K562 (cell line): ENCODE data around the gene ARHGAP9. TPM values are rescaled to one million over a fixed set of nuclear protein-coding genes. Genes with fewer than 3 reads are reported as not detected.
A peak's percentile ranks its signal among the peaks of the same experiment; 100 is the strongest.

Source experiments
- ATAC-seq: fragments of 200-7000 bp; cut with Tn5 transposase; 3 replicates; pipeline ENCODE4 v1.9.1; 2020; ENCODE audit warnings: moderate library complexity
- BruUV-seq: library from RNA; stranded (reverse); fragments of 400-500 nt; replicated peaks from 2 replicates; lab custom pipeline; 2021; lab: Mats Ljungman, UMichigan
- CTCF ChIA-PET: fragments of 300-600 bp; formaldehyde crosslinking; extraction: SDS; loops from one replicate; lab custom pipeline; 2021; ENCODE audit warnings: low intra/inter-chr PET ratio; lab: Yijun Ruan, JAX
- POLR2A ChIA-PET: fragments of 300-600, 350-650 bp; sonication (Branson Sonifier 250); formaldehyde crosslinking; extraction: SDS; loops from one replicate; lab custom pipeline; 2021; ENCODE audit warnings: antibody characterized with exemption, inconsistent platforms; lab: Yijun Ruan, JAX
- DNase-seq, 4 experiments: peaks; one replicate each; pipeline versions ENCODE4 v3.0.0 to v3.0.0-alpha.2; 2011 to 2018; ENCODE audit warnings: low spot score in 3 of 4, mixed read lengths in 3 of 4; ENCODE audit errors: extremely low read depth in 1 of 4
- FAIRE-seq: peaks from 2 replicates; lab custom pipeline; 2011; peaks lifted over from hg19 to GRCh38; lab: Jason Lieb, UNC
- H2AFZ ChIP-seq: 2 replicates; pipeline ENCODE4 v1.6.0; 2011; ENCODE audit warnings: low read depth, low read length, control low read depth, inconsistent platforms
- H3K27ac ChIP-seq: fragments of 200-600 bp; 3 replicates; pipeline ENCODE4 v1.8.0; 2011; ENCODE audit warnings: low read depth, mild to moderate bottlenecking, control low read depth, inconsistent platforms, low read length, moderate library complexity, mixed read lengths; ENCODE audit errors: extremely low read depth
- H3K27me3 ChIP-seq, 2 experiments: fragments of 300-600 bp in 1 of 2; 2 replicates in 1 of 2; 3 replicates in 1 of 2; pipeline versions ENCODE4 v1.6.0 to v1.8.0; 2011; ENCODE audit warnings: inconsistent platforms in 2 of 2, low read length in 2 of 2, mild to moderate bottlenecking in 1 of 2, mixed read lengths in 1 of 2, moderate library complexity in 1 of 2; ENCODE audit not compliant: control insufficient read depth in 2 of 2, insufficient read depth in 2 of 2
- H3K36me3 ChIP-seq: fragments of 300-600 bp; 3 replicates; pipeline ENCODE4 v1.8.0; 2011; ENCODE audit warnings: mild to moderate bottlenecking, low read length, inconsistent platforms; ENCODE audit not compliant: control insufficient read depth, insufficient read depth
- H3K4me1 ChIP-seq, 2 experiments: fragments of 200-600 bp in 1 of 2; replicated peaks in 1 of 2; 2 replicates in 1 of 2; 3 replicates in 1 of 2; pipeline versions ENCODE4 v1.5.1 to v1.8.0; 2011; ENCODE audit warnings: inconsistent platforms in 2 of 2, low read length in 2 of 2, mild to moderate bottlenecking in 1 of 2, mixed read lengths in 1 of 2, moderate library complexity in 1 of 2; ENCODE audit not compliant: control insufficient read depth in 2 of 2, insufficient read depth in 2 of 2
- H3K4me2 ChIP-seq: 2 replicates; pipeline ENCODE4 v1.6.1; 2011; ENCODE audit warnings: low read length, control low read depth, inconsistent platforms, mixed read lengths; ENCODE audit not compliant: insufficient read depth
- H3K4me3 ChIP-seq: fragments of 200-600 bp; sonication (generic), shearing (Covaris generic); 2 replicates; pipeline ENCODE4 v1.5.1; 2016; ENCODE audit warnings: control low read depth, inconsistent platforms
- H3K79me2 ChIP-seq: fragments of 200-600 bp; 3 replicates; pipeline ENCODE4 v1.8.0; 2011; ENCODE audit warnings: low read length, inconsistent platforms; ENCODE audit not compliant: control insufficient read depth, insufficient read depth
- H3K9ac ChIP-seq, 2 experiments: 2 replicates each; pipeline versions ENCODE4 v1.6.0 to v1.6.1; 2011; ENCODE audit warnings: low read depth in 2 of 2, low read length in 2 of 2, control low read depth in 1 of 2, inconsistent platforms in 1 of 2, mild to moderate bottlenecking in 1 of 2, mixed read lengths in 1 of 2; ENCODE audit not compliant: insufficient read depth in 1 of 2
- H3K9me1 ChIP-seq: one replicate; pipeline ENCODE4 v1.6.0; 2011; ENCODE audit warnings: inconsistent platforms, mild to moderate bottlenecking, low read length, moderate library complexity; ENCODE audit not compliant: control insufficient read depth, insufficient read depth
- H3K9me3 ChIP-seq: replicated peaks from 2 replicates; pipeline ENCODE4 v1.5.1; 2011; ENCODE audit warnings: low read depth, low read length, inconsistent platforms; ENCODE audit not compliant: control insufficient read depth, insufficient read depth
- H4K20me1 ChIP-seq: replicated peaks from 2 replicates; pipeline ENCODE4 v1.6.1; 2011; ENCODE audit warnings: low read length, inconsistent platforms, mixed read lengths; ENCODE audit not compliant: control insufficient read depth, insufficient read depth
- ASH1L ChIP-seq: fragments of 450-650 bp; IDR thresholded peaks from 2 replicates; pipeline ENCODE4 v1.6.1; 2018; ENCODE audit warnings: borderline replicate concordance, mild to moderate bottlenecking, low read depth; ENCODE audit not compliant: partially characterized antibody
- ELF4 ChIP-seq: fragments of 450-650 bp; formaldehyde crosslinking; IDR thresholded peaks from 2 replicates; pipeline ENCODE4 v1.4.0; 2022; ENCODE audit warnings: missing genetic modification characterization
- POLR2A ChIP-seq: fragments of 450-650 bp; conservative IDR thresholded peaks from 2 replicates; pipeline ENCODE4 v1.6.1; 2016
- POLR2B ChIP-seq: fragments of 450-650 bp; IDR thresholded peaks from 2 replicates; pipeline ENCODE4 v1.6.1; 2018; ENCODE audit warnings: low read depth; ENCODE audit not compliant: partially characterized antibody
- WGBS: fragments of 100-300 bp; shearing (Covaris generic); methylation state at CpG from one replicate; pipeline ENCODE4 v1.1.6; 2016; ENCODE audit warnings: low coverage, mixed read lengths; ENCODE audit not compliant: insufficient coverage; ENCODE audit errors: missing lambda C conversion rate; 5-methylcytosine and 5-hydroxymethylcytosine counted together
- in situ Hi-C: fragments of 300-500 bp; cut with MboI; formaldehyde crosslinking; loops from 4 replicates; pipeline ENCODE4 v1.15.0; 2018; ENCODE audit warnings: inconsistent platforms, mixed read lengths
- intact Hi-C: fragments of 100-400 bp; cut with micrococcal nuclease; formaldehyde crosslinking; loops from 2 replicates; pipeline ENCODE4 v1.14.2; 2022
- polyA plus RNA-seq, 8 experiments: library from polyadenylated mRNA; depleted of rRNA in 4 of 8; stranded (reverse) in 5 of 8; unstranded in 3 of 8; fragments of >200 nt; fragmentation: Nextera tagmentation in 2 of 8; fragmentation: Illumina TruSeq in 1 of 8; extraction: Ambion mirVana in 2 of 8; extraction: Trizol in 1 of 8; gene quantifications; 2 replicates each; pipeline versions ENCODE4 v1.2.1 to v1.2.3, GENCODE V29; 2011 to 2014; ENCODE audit warnings: inconsistent platforms in 1 of 8, missing spikeins in 1 of 8
- total RNA-seq, 7 experiments: library from RNA; depleted of rRNA in 6 of 7; stranded (reverse); fragments of >200 nt in 6 of 7; fragmentation: Illumina TruSeq in 2 of 7; extraction: Trizol in 2 of 7; gene quantifications; 2 replicates each; pipeline versions ENCODE4 v1.2.1 to v1.2.3, GENCODE V29; 2011 to 2021; ENCODE audit warnings: low replicate concordance in 1 of 7
- TF ChIP-seq, protein P1 (sequence below): sonication (generic); formaldehyde crosslinking; IDR thresholded peaks from 2 replicates; pipeline ENCODE4 v1.8.0; 2022; ENCODE audit warnings: missing genetic modification reagents, mild to moderate bottlenecking, borderline replicate concordance

ARHGAP9 gene
- total and polyA plus RNA-seq, 9 of the 15 experiments (the other 6 are each of a cell fraction or from before 2014, with no cell fraction given), result 1.5 to 10.2 (median 5.1) TPM

DNA sequence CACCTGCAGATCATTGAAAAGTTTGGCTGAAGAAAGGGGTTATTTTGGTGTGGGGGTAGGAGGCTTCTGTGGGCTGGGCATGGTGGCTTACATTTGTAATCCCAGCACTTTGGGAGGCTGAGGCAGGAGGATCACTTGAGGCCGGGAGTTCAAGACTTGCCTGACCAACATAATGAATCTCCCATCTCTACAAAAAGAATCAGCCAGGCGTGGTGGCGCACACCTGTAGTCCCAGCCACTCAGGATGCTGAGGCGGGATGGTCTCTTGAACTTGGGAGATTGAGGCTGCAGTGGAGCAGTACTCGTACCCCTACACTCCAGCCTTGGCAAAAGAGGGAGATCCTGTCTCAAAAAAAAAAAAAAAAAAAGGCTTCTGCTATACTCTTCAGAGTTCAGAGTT, 33.6 kb upstream of the ARHGAP9 start:
- H3K4me3 ChIP-seq, result no peak overlapping the region
- peaks cover 7% of the 10 kb centered on the region for H3K9me1 ChIP-seq
- TF ChIP-seq, protein P1, sequence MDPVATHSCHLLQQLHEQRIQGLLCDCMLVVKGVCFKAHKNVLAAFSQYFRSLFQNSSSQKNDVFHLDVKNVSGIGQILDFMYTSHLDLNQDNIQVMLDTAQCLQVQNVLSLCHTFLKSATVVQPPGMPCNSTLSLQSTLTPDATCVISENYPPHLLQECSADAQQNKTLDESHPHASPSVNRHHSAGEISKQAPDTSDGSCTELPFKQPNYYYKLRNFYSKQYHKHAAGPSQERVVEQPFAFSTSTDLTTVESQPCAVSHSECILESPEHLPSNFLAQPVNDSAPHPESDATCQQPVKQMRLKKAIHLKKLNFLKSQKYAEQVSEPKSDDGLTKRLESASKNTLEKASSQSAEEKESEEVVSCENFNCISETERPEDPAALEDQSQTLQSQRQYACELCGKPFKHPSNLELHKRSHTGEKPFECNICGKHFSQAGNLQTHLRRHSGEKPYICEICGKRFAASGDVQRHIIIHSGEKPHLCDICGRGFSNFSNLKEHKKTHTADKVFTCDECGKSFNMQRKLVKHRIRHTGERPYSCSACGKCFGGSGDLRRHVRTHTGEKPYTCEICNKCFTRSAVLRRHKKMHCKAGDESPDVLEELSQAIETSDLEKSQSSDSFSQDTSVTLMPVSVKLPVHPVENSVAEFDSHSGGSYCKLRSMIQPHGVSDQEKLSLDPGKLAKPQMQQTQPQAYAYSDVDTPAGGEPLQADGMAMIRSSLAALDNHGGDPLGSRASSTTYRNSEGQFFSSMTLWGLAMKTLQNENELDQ (CRISPR knock-in tag), result no peak
- TF ChIP-seq POLR2A (peak; percentile 12; the same call in 1 of the 2 replicates), ELF4 (CRISPR knock-in tag) (0 out of 2 replicates have a peak, but pooled peaks have one; percentile 10), ASH1L (no peak), POLR2B (peak; percentile 15)
- TF ChIP-seq, all 486 proteins: peak for 3
- peaks cover 20% of the 10 kb centered on the region for H3K79me2 ChIP-seq
- H3K4me2 ChIP-seq, result no peak overlapping the region
- no TSS peak for BruUV-seq
- peaks cover 32% of the 10 kb centered on the region for H4K20me1 ChIP-seq
- in situ Hi-C loops (no loop called here), intact Hi-C loops (no loop called here)
- H3K9me3 ChIP-seq, result no peaks in the 10 kb centered on the region
- H3K27ac ChIP-seq, result no peak overlapping the region
- H3K36me3 ChIP-seq, result peaks cover 86% of the 10 kb centered on the region
- ATAC-seq (no peak), FAIRE-seq (no peak), DNase-seq (no peak)
- no peak overlapping the region for H2AFZ ChIP-seq
- no peak overlapping the region for H3K9ac ChIP-seq
- POLR2A ChIA-PET, result interaction anchor here (0.6 to 10.1 kb wide), 4 partner anchors 9 to 237 kb away, joined by 3 to 184 read pairs (median 4); no protein-coding TSS in a partner anchor
- CTCF ChIA-PET, result no interaction called here
- peaks cover 0 to 17% of the 10 kb centered on the region in 2 experiments; a peak in 4 of 5 replicates for H3K4me1 ChIP-seq
- WGBS, result 91% methylated on average over 5 of the region's 5 CpGs
- H3K27me3 ChIP-seq, result no peaks in the 10 kb centered on the region
